Esophagus muscularis mucosa (tissue), 4 donors: ENCODE measurements around the gene GSTK1. TPM values are rescaled to one million over a fixed set of nuclear protein-coding genes. Genes with fewer than 3 reads are reported as not detected.

Experiments used
- DNase-seq: peaks from one replicate; pipeline ENCODE4 v3.0.0-alpha.2; 2017; ENCODE audit errors: extremely low spot score
- H3K27ac ChIP-seq, 4 donors: fragments of 200-600 bp; sonication (generic); replicated peaks in 1 of 4; 1 replicate in 3 of 4; 2 replicates in 1 of 4; pipeline ENCODE4 v1.5.1; 2016 to 2019; ENCODE audit warnings: mild to moderate bottlenecking in 1 of 4
- H3K27me3 ChIP-seq, 4 donors: fragments of 200-600 bp; sonication (generic); one replicate each; pipeline versions ENCODE4 v1.5.1 to v1.6.0; 2016 to 2019
- H3K36me3 ChIP-seq, 4 donors: fragments of 200-600 bp; sonication (generic); one replicate each; pipeline ENCODE4 v1.5.1; 2016 to 2019
- H3K4me1 ChIP-seq, 4 donors: fragments of 200-600 bp; sonication (generic); one replicate each; pipeline ENCODE4 v1.5.1; 2016 to 2019
- H3K4me3 ChIP-seq, 4 donors: fragments of 200-600 bp; sonication (generic); 1 replicate in 2 of 4; 2 replicates in 2 of 4; pipeline ENCODE4 v1.5.1; 2016 to 2019; ENCODE audit warnings: mild to moderate bottlenecking in 4 of 4, moderate library complexity in 1 of 4
- H3K9me3 ChIP-seq, 4 donors: fragments of 200-600 bp; sonication (generic); 1 replicate in 3 of 4; 2 replicates in 1 of 4; pipeline ENCODE4 v1.5.1; 2016 to 2019
- CTCF ChIP-seq, 3 experiments: fragments of 200-600 bp in 2 of 3; fragments of 450-650 bp in 1 of 3; sonication (generic) in 2 of 3; IDR thresholded peaks; one replicate each; pipeline ENCODE4 v1.5.1; 2017 to 2019; ENCODE audit warnings: antibody characterized with exemption in 3 of 3, mild to moderate bottlenecking in 2 of 3, moderate library complexity in 1 of 3
- EP300 ChIP-seq: sonication (generic); formaldehyde crosslinking; IDR thresholded peaks from one replicate; pipeline ENCODE4 v1.6.1; 2017; ENCODE audit warnings: antibody characterized with exemption
- POLR2A ChIP-seq: fragments of 450-650 bp; IDR thresholded peaks from one replicate; pipeline ENCODE4 v1.6.1; 2017; ENCODE audit warnings: antibody characterized with exemption, moderate library complexity, mild to moderate bottlenecking, low read depth
- POLR2AphosphoS5 ChIP-seq, 2 donors: sonication (generic); formaldehyde crosslinking; IDR thresholded peaks; one replicate each; pipeline ENCODE4 v1.6.1; 2017; ENCODE audit warnings: antibody characterized with exemption in 2 of 2
- WGBS: methylation state at CpG from one replicate; pipeline ENCODE4 v1.1.5; 2018; 5-methylcytosine and 5-hydroxymethylcytosine counted together
- intact Hi-C: fragments of 100-400 bp; cut with DNase I; formaldehyde crosslinking; loops from one replicate; pipeline ENCODE4 v1.15.1; 2023
- total RNA-seq, 4 donors: library from RNA; depleted of rRNA; stranded (reverse); fragments of >200 nt; gene quantifications; one replicate each; pipeline versions ENCODE4 v1.1.0 to v1.2.1, GENCODE V29; 2016

GSTK1 gene
- total RNA-seq, 4 donors from 2014 or later, result 91.8 to 123 (median 110) TPM

GRCh38 chr7:143250199-143250598, 13.0 kb upstream of the GSTK1 start:
- Histone ChIP-seq H3K36me3 (no peaks in the 10 kb centered on the region), H3K9me3 (no peaks in the 10 kb centered on the region), H3K27ac (no peak overlapping the region), H3K4me3 (no peak overlapping the region), H3K27me3 (no peaks in the 10 kb centered on the region), H3K4me1 (no peaks in the 10 kb centered on the region)
- TF ChIP-seq POLR2A (no peak), EP300 (no peak), POLR2AphosphoS5 (IDR thresholded peaks at IDR 0.05) (no peak), CTCF (IDR thresholded peaks at IDR 0.05) (no peak)
- intact Hi-C loops, result no loop called here
- no peak for DNase-seq

DNA sequence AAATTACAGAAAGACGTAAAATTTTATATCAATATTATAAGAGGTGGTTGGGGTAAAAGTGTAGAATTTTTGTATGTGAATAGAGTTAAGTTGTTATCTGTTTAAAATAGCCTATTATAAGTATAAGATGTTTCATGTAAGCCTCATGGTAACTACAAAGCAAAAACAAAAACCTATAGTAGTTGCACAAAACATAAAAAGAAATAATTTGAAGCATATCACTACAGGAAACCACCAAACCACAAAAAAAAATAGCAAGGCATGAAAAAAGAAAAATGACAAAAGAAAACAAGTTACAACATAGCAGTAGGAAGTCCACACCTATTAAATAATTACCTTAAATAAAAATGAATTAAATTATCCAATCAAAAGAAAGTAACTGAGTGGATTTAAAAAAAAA, 12.4 kb upstream of the GSTK1 start:
- Histone ChIP-seq H3K9me3 (no peaks in the 10 kb centered on the region), H3K36me3 (no peaks in the 10 kb centered on the region), H3K27me3 (no peaks in the 10 kb centered on the region), H3K27ac (no peak overlapping the region), H3K4me3 (no peak overlapping the region), H3K4me1 (no peaks in the 10 kb centered on the region)
- WGBS, result 88% methylated on average over 1 of the region's 1 CpG
- TF ChIP-seq CTCF (IDR thresholded peaks at IDR 0.05) (no peak), EP300 (no peak), POLR2AphosphoS5 (IDR thresholded peaks at IDR 0.05) (no peak), POLR2A (no peak)
- no peak for DNase-seq
- intact Hi-C loops, result no loop called here

- no peak for DNase-seq
- no peaks in the 10 kb centered on the region for H3K27me3 ChIP-seq
- WGBS, result 80% methylated on average over 2 of the region's 2 CpGs
- TF ChIP-seq POLR2AphosphoS5 (IDR thresholded peaks at IDR 0.05) (no peak), CTCF (IDR thresholded peaks at IDR 0.05) (no peak), POLR2A (no peak), EP300 (no peak)
- intact Hi-C loops, result no loop called here
- no peaks in the 10 kb centered on the region for H3K9me3 ChIP-seq
- no peaks in the 10 kb centered on the region for H3K36me3 ChIP-seq
- no peak overlapping the region for H3K27ac ChIP-seq
- no peaks in the 10 kb centered on the region for H3K4me1 ChIP-seq
- no peak overlapping the region for H3K4me3 ChIP-seq
Observed at GRCh38 chr7:143252006-143252405, 11.2 kb upstream of the GSTK1 start.

DNA sequence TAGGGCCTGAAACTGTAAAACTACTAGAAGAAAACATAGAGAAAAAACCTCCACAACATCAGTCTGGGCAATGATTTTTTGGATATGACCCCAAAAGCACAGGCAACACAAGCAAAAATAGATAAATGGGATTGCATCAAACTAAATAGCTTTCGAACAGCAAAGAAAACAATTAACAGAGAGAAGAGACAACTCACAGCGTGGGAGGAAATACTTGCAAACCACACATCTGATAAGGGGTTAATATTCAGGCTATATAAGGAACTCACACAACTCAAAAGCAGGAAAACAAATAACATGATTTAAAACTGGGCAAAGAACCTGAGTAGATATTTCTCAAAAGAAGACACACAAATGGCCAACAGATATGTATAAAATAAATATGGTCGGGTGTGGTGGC, 7.7 kb upstream of the GSTK1 start:
- Histone ChIP-seq H3K27me3 (no peaks in the 10 kb centered on the region), H3K9me3 (no peaks in the 10 kb centered on the region), H3K4me3 (no peak overlapping the region), H3K4me1 (no peaks in the 10 kb centered on the region), H3K27ac (no peak overlapping the region), H3K36me3 (no peaks in the 10 kb centered on the region)
- TF ChIP-seq CTCF (IDR thresholded peaks at IDR 0.05), result no peak
- no peak for TF ChIP-seq POLR2A
- no peak for TF ChIP-seq POLR2AphosphoS5 (IDR thresholded peaks at IDR 0.05)
- TF ChIP-seq EP300, result no peak
- DNase-seq, result no peak
- intact Hi-C loops, result no loop called here
- WGBS, result 84% methylated on average over 3 of the region's 3 CpGs

DNA sequence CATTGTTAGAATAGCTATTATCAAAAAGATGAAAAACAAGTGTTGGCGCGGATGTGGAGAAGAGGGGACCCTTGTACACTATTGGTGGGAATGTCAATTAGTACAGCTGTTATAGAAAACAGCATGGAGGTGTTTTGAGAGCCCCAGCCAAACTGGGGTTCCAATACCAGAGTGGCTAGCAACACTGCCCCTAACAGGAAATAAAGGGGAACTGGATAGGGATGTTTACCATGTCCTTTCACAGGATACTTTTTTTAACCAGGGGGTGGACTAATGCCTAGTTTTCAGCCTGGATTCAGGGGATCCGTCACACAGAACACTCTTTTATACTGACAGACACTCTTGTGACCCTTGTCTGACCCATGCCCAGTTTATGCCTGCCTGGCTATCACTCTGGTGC, 6.9 kb upstream of the GSTK1 start:
- Histone ChIP-seq H3K4me1 (no peaks in the 10 kb centered on the region), H3K9me3 (no peaks in the 10 kb centered on the region), H3K4me3 (no peak overlapping the region), H3K36me3 (no peaks in the 10 kb centered on the region), H3K27ac (no peak overlapping the region), H3K27me3 (no peaks in the 10 kb centered on the region)
- no peak for DNase-seq
- TF ChIP-seq EP300 (no peak), POLR2A (no peak), POLR2AphosphoS5 (IDR thresholded peaks at IDR 0.05) (no peak), CTCF (IDR thresholded peaks at IDR 0.05) (peak in 1 of 3 experiments; percentile 2)
- WGBS, result 83% methylated on average over 3 of the region's 3 CpGs
- intact Hi-C loops, result no loop called here
